RKO (cell line): ENCODE results near the gene UPF1.
A peak's percentile ranks its signal among the peaks of the same experiment; 100 is the strongest.
"Not testable (repeated sequence)": the region's sequence is repeated elsewhere in the genome, so short reads cannot be mapped to it uniquely, and the experiment has no call there.

Experiments used
- DNase-seq: peaks from one replicate; pipeline ENCODE4 v3.0.0-alpha.2; 2016; ENCODE audit warnings: low spot score

UPF1 gene

GRCh38 chr19:18898607-18899408 is 67.0 kb downstream of the UPF1 start:
- no peak for DNase-seq

- DNase-seq, result no peak
Measured at GRCh38 chr19:18899624-18900560, 68.1 kb downstream of the UPF1 start.

DNA sequence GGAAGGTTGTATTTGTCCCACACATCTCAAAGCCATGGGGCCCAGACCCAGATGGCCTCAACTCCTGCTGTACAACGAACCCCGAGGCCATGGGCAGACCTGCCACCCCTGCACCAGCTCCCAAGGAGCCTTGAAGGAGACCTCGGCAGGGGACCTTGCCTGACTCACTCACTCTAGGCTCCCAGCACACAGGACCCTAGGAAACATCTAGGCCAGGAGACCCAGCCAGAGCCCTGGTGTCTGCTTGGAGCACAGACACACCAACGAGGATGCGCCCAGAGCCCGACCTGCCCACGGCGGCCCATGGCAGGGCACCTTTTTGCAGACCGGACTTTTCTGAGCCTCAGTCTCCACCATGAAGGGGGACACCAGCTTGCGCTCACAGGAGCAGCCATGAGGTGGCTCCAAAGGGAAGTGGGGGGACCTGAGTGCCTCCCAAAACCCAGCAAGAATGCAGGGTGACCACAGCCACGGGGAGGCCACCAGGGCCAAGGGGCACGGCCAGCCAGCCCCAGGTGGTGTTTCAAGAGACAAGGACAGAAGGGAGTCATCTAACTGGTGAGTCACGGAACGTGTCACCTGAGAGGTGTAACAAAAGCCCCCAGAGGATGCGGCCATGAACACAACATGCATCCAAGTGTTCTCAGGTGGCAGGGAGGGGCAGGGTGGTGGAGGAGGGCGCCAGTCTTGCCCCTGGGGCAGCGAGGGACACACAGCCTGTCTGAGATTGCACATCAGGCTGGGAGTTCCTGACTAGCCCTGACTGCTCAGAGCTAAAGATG is 69.1 kb downstream of the UPF1 start:
- DNase-seq, result no peak

- DNase-seq, result no peak
Measured at GRCh38 chr19:18901491-18901890, 69.7 kb downstream of the UPF1 start.

- not testable (repeated sequence) for DNase-seq
Measured at GRCh38 chr19:18902519-18902918, 70.8 kb downstream of the UPF1 start.

DNA sequence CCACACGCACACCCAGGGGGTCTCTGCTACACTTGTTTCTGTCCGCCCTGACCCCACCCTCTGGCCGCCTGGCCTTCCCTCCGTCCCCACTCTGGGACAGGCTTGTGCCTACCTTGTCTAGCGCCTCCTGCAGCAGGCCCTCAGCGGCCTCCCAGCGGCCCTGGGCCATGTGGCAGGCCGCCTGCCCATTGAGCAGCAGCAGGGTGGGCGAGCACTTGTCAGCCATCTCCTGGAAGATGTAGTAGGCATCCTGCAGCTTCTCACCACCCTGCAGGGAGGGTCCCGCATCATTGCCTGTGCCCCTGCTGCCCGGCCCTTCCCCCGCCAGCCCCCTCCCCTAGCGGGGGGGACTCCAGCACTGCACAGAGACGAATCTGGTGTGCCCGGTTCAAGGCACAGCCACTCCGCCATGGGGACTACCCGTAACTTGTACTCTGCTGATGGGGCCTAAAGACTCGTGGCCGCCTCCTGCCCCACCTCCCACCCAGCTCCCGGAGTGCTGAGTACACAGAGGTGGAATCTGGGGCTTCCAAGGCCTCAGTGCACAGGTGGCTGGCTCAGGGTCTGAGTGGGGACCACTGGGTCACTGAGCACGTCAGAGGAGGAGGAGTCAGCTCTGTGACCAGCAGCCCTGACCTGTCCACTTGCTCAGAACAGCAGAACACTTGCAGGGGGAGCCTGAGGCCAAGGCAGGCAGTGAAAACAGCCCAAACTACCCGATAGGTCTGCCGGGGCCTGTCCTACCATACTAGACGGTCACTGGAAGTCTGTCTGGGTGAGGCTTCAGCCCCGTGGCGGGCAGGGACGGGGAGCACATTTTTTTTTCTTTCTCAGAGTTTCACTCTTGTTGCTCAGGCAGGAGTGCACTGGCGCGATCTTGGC is 71.6 kb downstream of the UPF1 start:
- DNase-seq, result no peak

DNA sequence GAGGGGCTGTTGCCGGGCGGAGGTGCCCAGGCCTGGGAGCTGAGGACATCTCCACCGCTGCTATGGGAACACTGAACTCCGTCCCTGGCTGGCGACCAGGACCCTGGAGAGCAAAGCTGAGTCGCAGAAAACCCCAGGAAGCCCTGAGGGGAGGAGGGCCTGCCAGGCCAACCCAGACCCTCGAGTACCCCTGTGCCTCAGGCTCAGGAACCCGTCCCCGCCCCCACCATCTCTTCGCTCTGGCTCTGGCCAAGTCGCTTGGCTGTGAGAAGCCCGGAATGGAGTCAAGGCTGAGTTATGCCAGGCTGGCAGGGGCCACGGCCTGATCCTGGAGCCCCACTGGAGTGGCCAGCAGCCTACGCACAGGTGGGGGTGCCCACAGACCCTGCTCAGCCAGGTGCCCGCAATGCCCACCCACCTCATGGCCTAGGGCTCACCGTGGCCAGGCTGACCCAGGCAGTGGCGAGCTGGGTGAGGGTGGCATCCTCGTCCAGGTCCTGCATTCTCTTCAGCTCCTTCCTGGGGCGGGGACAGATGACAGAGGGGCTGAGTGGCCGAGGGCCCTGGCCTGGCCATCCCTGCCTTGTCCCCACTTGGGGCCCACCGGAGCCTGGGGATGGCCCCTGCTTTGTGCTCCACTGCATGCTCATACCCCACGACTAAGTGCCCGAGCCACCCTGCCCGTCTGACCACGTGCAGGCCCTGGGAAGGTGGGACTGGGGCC is 72.7 kb downstream of the UPF1 start:
- no peak for DNase-seq

GRCh38 chr19:18905058-18905456 is 73.3 kb downstream of the UPF1 start:
- no peak for DNase-seq

GRCh38 chr19:18905513-18906236 is 73.9 kb downstream of the UPF1 start:
- DNase-seq, result no peak

DNA sequence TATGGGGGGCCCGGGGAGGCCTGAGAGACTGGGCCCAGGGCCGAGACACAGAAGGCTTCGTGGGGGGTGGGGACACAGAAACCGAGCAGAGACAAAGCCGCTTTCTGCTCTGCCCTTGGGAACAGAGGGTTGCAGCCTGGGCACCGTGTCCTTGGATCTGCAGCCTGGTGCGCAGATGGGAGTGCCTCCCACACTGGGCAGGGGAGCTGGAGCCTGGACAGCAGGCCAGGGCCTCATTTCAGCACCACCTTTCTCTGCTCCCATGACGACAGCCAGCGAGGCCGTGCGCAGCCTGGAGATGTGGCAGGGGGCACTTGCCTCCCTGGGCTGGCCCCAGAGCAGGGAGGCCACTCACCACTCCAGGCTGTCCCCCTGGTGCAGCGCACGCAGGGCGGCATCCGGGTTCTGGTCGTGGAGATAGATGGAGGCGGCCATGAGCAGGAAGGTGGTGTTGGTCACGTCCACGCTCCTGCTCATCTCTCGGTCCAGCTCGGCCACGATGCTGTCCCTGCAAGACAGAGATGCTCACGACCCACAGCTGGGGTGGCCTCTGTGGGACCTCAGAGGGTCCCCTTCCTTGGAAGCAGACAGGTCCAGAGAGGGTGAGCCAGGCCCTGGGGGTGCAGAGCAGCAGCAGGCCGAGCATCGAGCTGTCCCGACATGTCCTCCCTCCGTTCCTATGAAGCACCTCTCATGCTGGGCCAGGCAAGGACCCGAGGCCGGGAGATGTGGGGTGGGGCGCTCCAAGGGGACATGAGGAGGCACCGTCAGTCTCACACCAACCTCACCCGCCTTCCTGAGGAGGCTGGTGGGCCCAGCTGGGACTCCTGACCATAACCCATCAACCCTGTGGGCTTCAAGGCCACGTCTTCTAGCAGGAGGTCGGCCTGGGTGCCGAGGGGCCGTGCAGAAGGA is 75.1 kb downstream of the UPF1 start:
- no peak for DNase-seq

DNA sequence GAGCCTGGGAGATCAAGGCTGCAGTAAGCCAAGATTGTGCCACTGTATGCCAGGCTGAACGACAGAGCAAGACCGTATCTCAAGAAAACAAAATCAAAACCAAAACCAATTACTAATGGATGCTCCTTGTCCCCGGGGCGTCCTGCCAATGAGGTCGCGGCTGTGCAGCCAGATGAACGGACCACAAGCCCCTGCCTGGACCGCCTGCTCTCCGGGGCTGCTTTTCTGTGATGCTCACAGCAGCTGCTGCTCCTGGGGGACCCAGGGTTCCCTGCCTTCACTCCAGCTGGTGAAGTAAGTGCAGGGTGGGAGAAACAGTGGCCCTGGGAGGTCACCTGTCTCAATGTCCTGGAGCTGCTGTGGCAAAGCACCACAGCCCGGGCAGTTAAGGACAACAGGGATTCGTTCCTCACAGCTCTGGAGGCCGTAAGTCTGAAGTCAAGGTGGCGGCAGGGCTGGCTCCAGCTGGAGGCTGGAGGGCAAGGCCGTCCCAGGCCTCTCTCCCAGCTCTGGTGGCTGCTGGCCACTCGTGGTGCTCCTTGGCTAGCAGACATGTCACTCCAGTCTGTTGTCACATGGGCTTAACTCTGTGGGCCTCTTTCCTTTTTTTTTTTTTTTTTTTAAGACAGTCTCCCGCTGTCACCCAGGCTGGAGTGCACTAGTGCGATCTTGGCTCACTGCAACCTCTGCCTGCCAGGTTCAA is 77.3 kb downstream of the UPF1 start:
- no peak for DNase-seq

- no peak for DNase-seq
Measured at GRCh38 chr19:18910010-18910409, 78.3 kb downstream of the UPF1 start.

GRCh38 chr19:18910801-18911436 is 79.2 kb downstream of the UPF1 start:
- DNase-seq, result no peak

DNA sequence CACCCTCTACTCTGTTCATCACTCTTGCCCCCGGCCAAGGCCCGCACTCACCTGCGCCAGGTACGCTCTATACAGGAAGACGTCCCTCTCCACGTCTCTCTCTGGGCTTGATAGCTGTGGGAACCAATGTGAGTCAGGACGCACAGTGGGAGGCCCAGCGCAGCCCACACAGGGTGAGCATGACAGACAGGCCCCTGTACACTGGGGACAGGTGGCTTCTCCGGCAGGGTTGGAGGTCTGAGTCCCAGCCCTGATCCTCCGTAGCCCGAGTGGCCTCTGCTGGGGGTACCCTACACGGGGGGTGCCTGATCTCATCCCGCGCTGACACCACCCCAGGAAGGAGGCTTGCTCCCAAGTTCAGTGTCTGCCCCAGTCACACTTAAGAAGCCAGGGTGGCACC is 81.2 kb downstream of the UPF1 start:
- DNase-seq, result no peak

DNA sequence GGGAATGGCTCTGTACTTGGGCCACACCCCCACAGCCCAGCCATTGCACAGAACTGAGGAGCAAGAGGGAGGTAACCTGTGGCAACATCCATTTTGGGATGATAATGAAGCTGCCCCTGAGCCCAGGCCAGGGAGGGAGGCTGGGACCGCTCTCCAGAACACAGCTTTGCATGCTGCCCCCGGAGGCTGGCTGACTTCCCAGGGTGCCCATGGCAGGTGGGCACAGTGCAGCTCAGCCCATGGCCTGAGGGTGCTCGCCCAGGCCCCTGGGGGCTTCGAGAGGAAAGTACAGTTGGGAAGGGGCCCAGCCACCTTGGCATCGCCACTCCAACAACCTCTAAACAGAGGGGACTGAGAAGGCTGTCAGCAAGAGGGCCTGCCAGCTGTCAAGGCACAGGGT is 81.7 kb downstream of the UPF1 start:
- no peak for DNase-seq

DNA sequence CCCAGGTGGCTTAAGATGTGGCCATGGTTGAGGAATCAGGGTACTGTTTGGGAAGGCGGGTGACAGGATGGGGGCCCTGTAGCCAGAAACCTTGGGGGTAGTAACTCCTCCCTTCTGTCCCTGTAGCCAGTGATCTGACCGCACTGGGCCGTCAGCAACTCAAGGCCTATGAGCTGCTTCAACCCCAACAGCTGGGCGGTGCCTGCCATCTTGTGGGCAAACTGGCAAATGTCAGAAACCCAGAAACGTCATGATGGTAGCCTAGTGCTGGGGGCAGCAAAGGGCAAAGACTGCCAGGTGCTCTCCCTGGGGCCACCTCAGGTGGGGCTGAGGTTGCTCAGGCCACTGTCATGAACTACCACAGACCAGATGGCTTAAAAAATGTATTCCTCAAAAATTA is 83.9 kb downstream of the UPF1 start:
- peak; percentile 71 for DNase-seq

- not testable (repeated sequence) for DNase-seq
Measured at GRCh38 chr19:18917593-18917992, 85.8 kb downstream of the UPF1 start.
